ENCODE results near the gene MDM2. TPM values are rescaled to one million over a fixed set of nuclear protein-coding genes. Genes with fewer than 3 reads are reported as not detected.

Gene MDM2
- polyA plus RNA-seq (2013, experiment 1 of 2; ENCODE audit: insufficient read length) = 77.4 TPM
- 78.8 TPM for polyA plus RNA-seq (2013, experiment 2 of 2; ENCODE audit: insufficient read length)

DNA sequence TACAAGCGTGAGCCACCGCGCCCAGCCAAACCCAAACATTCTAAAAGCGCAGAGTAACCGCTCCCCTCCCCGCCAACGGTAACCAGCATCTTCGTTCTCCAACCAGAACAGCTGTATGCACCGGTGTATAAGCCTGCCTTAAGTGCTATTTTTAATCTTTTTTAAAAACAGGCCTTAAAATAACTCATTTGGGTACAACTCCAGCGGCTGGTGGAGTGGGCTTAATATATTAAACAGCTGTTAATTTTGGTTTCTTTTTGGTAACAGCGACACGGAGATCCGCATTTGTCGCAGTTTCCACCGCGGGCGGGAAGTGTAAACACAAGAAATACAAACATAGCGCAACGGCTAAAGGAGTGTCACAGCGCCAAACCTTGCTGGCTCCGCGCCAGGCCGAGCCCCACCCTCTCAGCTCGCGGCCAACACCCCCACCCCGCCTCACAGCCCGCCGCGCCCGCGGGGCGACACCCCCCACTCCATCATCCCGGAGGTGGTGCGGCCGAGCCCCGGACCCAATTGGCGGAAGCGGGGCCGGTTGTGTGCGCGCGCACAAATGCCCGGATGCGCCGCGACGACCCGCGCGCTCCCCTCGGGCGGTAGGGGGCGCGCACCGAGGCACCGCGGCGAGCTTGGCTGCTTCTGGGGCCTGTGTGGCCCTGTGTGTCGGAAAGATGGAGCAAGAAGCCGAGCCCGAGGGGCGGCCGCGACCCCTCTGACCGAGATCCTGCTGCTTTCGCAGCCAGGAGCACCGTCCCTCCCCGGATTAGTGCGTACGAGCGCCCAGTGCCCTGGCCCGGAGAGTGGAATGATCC lies at the start of gene MDM2:
Gene MDM2 (plus strand): TSS at position 602 of the 812 bp plus-strand sequence. CDS start 301 bp downstream, outside the sequence.
- DNase-seq = peak; percentile 90

DNA sequence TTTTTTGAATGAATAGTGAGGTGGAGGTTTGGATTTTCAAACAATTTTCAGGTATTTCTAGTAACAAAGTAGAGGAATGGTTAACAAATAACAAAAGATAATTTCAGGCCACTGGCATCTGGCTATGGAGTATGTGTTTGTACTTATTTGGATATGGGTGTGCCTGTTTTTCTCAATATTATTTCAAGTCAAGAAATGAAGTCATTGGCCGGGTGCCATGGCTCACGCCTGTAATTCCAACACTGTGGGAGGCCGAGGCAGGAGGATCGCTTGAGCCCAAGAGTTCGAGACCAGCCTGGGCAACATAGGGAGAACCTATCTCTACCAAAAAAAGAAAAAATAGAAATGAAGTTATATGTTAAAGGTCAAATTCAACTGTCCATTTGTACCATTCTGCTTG lies 48.1 kb upstream of the MDM2 start:
- DNase-seq = no peak

DNA sequence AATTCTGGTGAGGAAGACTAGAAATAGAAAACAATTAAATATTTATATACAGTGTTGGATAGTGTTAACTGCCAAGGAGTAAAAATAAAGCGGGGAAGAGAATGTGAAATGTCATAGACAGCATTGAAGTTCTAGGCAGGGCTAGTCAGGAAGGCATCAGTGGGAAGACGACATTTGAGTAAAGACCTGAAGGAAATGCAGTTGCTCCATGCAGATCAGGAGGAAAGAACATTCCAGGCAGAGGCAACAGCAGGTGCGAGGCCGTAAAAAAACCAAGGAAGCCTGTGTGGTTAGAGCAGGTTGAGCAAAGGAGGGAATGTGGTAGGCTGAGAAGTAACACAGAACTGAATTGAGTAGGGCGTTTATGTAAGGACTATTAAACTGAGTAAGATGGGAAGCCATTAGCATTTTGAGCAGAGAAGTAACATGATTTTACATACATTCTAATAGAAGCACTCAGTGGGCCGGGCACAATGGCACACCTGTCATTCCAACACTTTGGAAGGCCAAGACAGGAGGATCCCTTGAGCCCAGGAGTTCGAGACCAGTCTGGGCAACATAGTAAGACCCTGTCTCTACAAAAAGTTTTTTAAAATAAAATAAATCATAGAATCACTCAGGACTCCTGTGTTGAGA lies 47.1 kb upstream of the MDM2 start:
- no peak for DNase-seq

DNA sequence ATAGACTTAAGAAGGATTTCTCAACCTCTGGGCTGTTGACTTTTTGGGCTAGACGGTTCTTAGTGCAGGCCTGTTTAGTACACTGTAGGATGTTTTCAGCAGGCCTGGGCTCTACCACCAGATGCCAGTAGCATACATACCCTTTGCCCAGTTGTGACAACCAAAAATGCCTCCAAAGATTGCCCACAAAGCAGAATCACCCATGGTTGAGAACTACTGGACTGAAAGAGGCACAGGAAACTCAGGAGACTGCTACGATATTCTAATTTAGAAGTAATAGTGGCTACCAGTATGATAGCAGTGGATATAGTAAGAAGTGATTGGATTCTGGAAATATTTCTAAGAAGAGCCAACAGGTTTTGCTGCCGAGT lies 46.5 kb upstream of the MDM2 start:
- no peak for DNase-seq

DNA sequence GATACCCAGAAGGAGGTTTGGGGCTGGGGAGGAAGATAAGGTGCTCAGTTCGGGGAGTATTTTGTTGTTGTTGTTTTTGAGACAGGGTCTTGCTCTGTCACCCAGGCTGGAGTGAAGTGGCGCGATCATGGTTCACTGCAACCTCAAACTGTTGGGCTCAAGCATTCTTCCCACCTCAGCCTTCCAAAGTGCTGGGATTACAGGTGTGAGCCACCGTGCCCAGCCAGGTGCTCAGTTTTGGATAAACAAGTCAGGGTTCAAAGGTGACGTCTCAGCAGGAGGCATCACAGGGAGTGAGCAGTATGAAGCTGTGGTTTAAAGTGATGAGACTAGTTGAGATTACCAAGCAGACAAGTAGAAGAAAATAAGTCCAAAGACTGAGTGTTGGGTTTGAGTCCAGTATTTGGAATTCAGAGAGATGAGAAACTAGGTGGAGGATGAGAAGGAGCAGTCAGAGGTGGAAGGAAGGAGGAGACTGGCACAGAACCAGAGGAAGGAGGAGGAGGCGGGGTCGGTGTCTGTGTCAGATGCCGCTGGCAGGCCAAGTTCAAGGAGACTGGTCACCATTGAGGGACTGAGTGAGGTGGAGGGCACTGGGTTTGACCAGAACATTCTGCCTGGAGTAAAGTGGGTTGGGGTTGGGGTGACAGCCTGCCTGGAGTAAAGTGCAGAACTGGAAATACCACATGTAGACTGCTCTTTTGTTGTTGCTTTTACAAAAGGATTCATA lies 45.9 kb upstream of the MDM2 start:
- DNase-seq = no peak

DNA sequence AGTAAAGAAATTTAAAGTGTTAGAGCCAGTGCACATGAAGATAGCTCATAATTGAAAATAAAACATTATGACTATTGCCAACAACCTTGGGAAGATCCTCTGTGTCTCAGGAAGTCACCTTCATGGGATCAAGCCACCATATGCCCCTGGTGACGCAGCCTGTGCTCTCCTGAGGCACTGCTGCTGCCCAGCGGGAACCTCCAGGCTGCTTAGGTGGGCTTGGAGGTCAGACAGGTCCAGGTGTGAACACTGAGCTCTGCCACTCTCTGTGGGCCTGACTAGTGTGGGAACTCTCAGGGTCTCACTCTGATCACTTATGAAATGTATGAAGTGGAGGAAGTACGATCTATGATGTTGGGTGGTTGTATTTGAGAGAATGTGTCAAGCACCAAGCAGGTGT lies 45.3 kb upstream of the MDM2 start:
- no peak for DNase-seq

DNA sequence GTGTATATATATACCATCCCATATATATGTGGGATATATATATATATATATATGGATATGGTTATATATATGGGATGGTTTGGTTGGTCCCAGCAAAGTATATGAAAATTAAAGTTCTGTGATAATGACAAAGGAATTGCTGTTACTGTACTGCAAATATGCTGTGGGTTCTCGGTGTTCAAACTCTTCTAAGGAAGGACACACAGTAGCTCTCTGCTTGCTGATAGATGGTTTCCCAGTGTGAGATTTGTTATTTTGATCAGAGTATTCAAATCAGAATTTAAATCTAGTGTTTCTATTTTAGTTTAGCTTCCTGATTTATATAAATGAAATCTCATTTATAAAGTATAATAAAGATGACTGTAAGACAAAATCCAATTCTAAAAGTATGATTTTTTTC lies 42.3 kb upstream of the MDM2 start:
- no peak for DNase-seq

DNA sequence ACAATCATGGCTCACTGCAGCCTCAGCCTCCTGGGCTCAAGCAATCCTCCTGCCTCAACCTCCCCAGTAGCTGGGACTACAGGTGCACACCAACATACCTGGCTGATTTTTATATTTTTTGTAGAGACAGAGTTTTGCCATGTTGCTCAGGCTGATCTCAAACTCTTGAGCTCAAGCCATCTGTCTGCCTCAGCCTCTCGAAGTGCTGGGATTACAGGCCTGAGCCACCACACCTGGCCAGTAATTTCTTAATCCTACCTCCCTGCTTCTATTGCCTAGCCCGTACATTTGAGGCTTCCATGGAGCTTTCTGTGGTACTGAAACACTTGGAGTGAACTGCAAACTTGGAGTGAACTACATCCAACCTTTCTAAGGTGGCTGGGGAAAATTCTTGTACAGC lies 41.3 kb upstream of the MDM2 start:
- no peak for DNase-seq

DNA sequence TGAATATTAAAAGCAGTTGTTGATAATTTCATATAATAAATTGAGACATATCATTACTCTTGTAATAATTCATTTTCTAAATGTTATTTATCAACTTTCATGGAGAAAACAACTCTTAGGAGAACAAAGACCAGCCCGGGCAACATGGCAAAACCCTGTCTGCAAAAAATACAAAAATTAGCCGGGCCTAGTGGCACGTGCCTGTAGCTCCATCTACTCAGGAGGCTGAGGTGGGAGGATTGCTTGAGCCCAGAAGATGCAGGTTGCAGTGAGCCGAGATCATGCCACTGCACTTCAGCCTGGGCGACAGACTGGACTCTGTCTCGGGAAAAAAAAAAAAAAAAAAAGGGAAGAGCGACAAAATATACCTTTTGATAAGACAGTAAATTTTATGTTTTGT lies 40.8 kb upstream of the MDM2 start:
- no peak for DNase-seq

DNA sequence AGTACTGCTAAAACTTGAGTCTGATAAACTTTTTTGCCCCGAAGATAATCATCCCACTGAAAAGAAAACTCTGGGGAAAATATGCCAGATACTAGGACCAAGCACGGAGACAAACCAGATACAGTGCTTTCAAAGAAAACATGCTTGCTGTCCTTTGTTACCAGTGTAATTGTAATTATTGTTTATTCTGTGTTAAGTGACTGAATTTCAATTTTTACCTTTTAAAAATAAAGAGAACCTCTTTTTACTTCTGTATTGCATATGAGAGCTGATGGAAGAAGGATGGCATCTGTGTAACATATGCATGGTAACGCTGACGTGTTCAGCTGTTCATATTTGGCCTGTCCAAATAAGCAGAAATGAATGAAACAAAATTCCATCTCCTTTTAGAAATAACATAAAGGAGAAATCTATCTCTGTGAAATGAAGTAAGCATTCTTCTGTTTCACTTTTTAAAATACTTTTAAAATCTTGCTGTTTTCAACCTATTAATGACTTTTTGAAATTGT lies 39.5 kb upstream of the MDM2 start:
- DNase-seq = peak; percentile 64

DNA sequence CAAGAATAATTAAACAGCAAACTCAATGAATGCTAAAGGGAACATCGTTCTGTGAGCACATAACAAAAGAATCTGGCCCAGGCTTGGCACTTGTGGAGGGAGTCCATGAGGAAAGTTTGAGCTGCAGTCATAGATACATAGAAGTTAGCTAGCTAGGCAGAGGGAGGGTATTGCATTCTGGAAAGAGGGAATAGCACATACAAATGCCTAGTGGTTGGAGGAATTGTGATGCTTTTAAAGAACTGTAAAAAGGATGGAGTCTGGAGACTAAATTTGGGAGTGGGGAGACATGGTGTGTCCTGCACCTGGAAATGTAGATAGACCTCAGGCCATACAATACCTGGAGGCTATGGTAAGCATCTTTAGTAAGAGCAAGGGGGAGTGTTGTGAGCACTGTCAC lies 38.0 kb upstream of the MDM2 start:
- DNase-seq = no peak

DNA sequence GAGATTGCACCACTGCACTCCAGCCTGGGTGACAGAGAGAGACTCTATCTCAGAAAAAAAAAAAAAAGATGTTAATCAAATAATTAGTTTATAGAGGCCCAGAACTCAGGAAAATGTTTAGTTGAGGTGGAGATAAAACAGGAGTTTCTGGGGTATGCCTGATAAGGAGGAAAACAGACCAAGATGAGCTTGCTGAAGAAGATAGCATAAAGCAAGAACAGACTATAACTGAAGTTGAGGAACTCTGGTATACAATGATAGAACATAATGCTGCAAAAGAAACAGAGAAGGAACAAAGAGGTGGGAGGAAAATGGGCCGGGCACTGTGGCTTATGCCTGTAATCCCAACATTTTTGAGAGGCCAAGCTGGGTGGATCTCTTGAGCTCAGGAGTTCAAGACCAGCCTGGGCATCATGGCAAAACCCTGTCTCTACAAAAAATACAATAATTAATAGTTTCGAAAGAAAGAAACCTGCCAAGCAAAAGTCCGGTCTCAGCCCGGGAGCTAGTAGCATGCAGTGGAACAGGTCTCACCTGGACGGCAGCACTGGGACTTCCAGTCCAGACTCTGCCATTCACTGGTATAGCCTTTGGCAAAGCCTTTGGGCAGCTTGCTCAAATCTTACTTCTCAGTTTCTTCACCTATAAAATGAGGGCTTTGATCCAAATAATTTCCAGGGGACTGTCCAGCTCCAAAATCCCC lies 36.6 kb upstream of the MDM2 start:
- DNase-seq = no peak

DNA sequence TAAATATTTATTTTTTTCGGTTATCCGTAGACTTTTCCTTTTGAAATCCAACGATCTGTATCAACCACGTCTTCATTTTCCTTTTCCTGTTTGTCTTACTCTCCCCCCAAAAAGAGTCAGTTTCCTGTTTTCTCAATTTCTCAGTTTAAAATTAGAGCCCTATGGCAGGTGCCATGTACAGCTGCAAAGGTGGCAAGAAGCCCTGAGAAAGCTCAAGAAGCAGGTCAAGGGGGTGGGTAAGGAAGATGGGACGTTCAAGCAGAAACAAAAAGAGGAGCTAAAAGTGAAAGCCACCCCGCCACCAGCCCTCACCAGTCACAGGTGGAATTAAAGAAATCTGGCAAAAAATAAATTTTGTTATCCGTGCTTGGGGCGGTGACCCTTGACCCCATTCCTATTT lies 35.3 kb upstream of the MDM2 start:
- no peak for DNase-seq

DNA sequence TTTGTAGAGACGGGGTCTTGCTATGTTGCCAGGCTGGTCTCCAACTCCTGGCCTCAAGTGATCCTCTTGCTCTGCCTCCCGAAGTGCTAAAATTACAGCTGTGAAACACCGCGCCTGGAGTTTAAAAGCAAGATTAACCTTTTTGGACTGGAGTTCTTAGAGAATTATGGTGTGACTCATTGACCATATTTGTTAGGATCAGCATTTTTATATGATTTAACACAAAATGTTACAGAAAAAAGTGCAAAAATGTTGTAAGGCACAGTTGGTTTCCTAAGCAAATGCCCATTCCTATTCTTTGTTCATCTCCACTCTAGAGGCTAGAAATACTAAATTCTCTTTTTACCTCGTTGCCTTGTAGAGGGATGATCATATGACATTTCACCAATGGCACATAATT lies 34.4 kb upstream of the MDM2 start:
- DNase-seq = no peak

DNA sequence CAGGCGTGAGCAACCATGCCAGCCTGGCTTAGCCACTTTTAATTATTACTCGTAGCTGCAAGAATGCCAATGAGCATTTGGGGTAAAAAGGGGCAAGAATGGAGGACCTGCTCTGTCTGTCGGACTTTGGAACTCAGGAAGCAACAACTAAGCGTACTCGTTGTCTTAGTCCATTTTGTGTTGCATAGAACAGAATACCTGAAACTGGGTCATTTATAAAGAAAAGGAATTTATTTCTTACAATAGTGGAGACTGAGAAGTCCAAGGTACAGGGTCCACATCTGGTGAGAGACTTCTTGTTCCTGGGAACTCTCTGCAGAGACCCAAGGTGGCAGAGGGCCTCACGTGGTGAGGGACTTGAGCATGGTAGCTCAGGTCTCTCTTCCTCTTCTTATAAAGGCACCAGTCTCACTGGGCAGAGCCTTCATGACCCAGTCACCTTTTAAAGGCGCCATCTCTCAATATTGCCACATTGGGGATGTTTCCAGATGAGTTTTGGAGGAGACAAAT lies 32.8 kb upstream of the MDM2 start:
- no peak for DNase-seq

DNA sequence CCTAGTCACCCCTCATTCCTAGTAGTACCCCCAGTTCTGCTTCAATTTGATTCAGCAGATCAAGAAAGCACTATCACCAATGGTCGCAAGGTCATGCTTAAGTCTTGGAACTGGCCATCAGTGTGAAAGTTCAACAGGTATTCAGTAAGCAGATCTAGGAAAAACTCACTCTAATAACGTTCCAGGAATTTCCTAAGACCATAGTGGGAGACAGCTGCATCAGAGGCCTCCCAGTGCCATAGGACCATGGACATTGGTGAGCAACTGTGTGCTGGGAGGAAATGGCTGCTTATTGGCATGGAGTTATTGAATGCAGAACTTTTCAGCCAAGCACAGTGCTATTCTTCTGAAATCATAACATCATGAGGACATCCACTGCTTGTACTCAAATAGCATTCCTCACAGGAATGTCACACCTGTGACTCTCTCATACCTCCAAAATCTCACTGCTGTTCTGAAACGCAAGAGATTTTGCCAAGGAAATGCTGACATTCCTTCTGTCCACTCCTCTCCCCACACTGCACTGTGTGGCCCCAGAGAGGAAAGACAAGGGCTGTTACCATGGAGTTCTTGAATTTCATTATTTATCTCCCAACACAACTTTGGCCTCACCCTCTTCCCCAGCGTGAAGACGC lies 30.9 kb upstream of the MDM2 start:
- no peak for DNase-seq

DNA sequence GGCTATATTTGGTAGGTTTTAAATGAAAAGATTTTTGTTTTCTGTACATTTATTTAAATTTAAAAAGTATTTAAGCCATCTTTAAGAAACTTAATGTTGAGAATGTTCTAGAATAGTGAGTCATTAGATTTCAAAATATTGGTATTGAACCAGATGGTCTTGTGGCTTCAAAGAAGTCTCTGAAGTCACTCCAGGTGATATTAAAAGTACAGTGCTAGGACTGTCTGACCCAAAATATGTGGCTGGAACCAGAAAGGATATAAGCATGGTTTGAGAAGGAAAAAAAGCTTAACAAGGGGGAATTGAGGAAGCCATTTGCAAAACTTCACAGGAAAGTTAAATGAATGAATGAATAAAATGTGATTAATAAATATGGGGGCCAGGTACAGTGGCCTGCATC lies 28.7 kb upstream of the MDM2 start:
- DNase-seq = no peak

DNA sequence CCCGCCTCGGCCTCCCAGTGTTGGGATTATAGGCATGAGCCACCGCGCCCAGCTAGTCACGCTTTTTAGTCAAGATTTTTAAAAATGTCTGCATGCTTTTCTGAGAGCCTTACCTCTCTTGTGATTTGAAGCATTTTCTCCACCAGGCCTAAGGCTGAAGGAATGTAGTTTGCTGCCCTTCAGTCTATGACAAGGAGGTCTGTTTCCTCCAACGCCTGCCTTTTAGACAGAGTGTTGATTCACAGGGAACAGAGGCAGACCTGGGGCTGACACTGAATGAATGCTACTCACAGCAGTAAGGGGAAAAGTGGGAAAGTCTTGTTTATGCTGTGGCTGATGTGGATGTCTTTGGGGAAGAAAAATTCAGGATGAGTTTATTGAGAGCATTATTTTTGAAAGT lies 27.2 kb upstream of the MDM2 start:
- no peak for DNase-seq

DNA sequence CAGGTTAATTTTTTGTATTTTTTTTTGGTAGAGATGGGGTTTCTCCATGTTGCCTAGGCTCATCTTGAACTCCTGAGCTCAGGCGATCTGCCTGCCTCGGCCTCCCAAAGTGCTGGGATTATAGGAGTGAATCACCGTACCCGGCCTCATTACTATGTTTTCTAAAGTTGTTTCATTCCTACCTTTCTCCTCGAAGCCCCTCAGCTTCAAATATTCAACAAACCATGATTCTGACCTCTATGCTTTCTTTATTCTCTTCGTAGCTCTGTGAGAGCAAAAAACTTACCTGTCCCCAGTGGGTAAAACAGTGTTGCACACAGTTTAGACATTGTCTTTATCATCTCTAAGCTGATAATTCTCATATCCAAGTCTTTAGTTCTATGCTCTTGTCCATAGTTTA lies 26.2 kb upstream of the MDM2 start:
- no peak for DNase-seq

DNA sequence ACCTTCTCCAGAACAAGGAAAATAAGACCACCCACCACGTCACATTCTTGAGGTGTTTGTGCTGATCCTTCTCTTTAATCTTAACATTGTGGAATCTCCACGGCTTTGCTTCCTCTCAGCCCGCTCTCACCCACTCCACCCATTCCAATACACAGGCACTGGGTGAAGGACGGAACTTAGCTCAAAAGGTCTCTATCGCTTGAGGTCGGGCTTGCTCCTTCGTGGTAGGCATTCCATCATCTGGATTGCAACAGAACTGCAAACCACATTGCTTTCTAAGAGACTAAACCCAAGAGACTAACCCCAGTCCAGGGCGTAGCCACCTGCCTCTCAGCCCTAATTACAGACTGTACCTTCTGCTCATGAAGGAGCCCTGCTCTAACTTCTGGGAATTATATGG lies 24.0 kb upstream of the MDM2 start:
- DNase-seq = no peak

DNA sequence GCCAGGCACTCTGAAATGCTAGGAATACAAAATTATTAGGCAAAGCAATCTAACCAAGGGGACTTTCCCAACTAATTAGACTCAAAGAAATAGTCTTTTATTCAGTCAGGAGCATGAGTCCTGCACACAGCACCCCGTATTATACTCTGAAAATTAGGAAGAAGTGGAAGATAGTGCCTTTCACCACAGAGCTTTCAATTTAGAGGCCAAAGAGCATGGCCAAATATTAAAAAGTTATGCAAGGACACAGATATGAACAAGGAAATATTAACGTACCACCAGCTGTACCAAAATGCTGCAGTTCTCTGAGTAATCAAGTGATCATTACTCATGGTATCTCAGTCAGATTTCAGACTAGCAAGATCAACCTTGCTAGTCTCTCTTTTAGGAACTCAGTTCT lies 22.6 kb upstream of the MDM2 start:
- DNase-seq = no peak

DNA sequence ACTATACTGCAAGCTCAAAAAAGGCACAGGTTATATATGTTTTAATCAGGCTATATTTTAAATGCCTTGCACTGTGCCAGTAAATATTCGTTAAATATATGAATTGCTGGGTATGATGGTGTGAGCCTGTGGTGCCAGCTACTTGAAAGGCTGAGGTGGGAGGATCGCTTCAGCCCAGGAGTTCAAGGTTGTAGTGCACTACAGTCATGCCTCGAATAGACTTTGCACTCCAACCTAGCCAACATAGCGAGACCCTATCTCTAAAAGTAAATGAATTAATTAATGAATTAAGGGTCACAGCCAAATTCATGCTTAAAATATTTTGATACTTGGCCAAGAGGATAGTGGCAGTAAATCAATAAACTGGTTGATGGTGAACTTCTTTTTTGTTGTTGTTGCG lies 22.2 kb upstream of the MDM2 start:
- no peak for DNase-seq

Measured in fibroblast of skin of abdomen (primary cell).